ENCODE results near the gene RUBCNL.

DNA sequence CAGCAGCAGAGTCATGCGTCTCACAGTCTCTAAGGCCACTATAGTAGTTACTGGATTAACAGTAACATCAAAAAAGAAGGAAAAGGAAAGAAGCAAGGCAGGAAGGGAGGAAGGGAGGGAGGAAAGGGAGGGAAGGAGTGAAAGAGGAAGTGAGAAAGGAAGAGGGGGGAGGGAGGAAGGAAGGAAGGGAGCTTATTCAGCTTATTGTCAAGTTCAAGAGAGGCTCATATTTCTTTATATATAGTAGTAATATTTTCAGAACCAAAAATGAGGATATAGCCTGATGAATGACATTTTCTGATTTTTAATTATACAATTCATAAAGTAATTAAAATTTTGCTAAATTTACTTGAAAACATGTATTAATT is 17.7 kb upstream of the RUBCNL start:
- TF ChIP-seq, protein P1, sequence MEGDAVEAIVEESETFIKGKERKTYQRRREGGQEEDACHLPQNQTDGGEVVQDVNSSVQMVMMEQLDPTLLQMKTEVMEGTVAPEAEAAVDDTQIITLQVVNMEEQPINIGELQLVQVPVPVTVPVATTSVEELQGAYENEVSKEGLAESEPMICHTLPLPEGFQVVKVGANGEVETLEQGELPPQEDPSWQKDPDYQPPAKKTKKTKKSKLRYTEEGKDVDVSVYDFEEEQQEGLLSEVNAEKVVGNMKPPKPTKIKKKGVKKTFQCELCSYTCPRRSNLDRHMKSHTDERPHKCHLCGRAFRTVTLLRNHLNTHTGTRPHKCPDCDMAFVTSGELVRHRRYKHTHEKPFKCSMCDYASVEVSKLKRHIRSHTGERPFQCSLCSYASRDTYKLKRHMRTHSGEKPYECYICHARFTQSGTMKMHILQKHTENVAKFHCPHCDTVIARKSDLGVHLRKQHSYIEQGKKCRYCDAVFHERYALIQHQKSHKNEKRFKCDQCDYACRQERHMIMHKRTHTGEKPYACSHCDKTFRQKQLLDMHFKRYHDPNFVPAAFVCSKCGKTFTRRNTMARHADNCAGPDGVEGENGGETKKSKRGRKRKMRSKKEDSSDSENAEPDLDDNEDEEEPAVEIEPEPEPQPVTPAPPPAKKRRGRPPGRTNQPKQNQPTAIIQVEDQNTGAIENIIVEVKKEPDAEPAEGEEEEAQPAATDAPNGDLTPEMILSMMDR (conservative IDR thresholded peaks at IDR 0.05; ENCODE audit: low read length): no peak
- TF ChIP-seq EZH2phosphoT487 (IDR thresholded peaks at IDR 0.05; ENCODE audit: borderline replicate concordance, low read depth, low read length): no peak
